Activated T-helper 2 cell treated with anti-CD3 and anti-CD28 coated beads, Interferon-gamma antibody, Interleukin-2, Interleukin-4, amounts not matched to agents 10 μg/mL and 5 μg/mL and 100 μg/mL, durations not matched to agents 14 hours and 24 hours and 36 hours (primary cell): Measurements from ENCODE around the gene KDM2A. TPM values are rescaled to one million over a fixed set of nuclear protein-coding genes. Genes with fewer than 3 reads are reported as not detected.

ENCODE experiments used
- DNase-seq: peaks from one replicate; pipeline ENCODE4 v3.0.0; 2021; ENCODE audit warnings: low spot score
- H3K27ac Mint-ChIP-seq: one replicate; pipeline ENCODE4 v1.8.0; 2021; ENCODE audit warnings: mixed read lengths
- H3K27me3 Mint-ChIP-seq: one replicate; pipeline ENCODE4 v1.8.0; 2021; ENCODE audit warnings: low read depth, mixed read lengths
- H3K36me3 Mint-ChIP-seq: one replicate; pipeline ENCODE4 v1.8.0; 2021; ENCODE audit warnings: low read depth, mixed read lengths
- H3K4me1 Mint-ChIP-seq: one replicate; pipeline ENCODE4 v1.8.0; 2021; ENCODE audit warnings: low read depth, mixed read lengths
- H3K4me3 Mint-ChIP-seq: one replicate; pipeline ENCODE4 v1.8.0; 2021; ENCODE audit warnings: low read depth, mild to moderate bottlenecking, moderate library complexity, mixed read lengths
- H3K9me3 Mint-ChIP-seq: one replicate; pipeline ENCODE4 v1.8.0; 2021; ENCODE audit warnings: mixed read lengths
- intact Hi-C: fragments of 100-400 bp; cut with micrococcal nuclease; formaldehyde crosslinking; loops from one replicate; pipeline ENCODE4 v1.15.1; 2023
- total RNA-seq: library from RNA; stranded (reverse); gene quantifications from 2 replicates; pipeline ENCODE4 v1.2.3, GENCODE V29; 2022

KDM2A gene
- 96.0 and 107 TPM in 2 replicates for total RNA-seq

DNA sequence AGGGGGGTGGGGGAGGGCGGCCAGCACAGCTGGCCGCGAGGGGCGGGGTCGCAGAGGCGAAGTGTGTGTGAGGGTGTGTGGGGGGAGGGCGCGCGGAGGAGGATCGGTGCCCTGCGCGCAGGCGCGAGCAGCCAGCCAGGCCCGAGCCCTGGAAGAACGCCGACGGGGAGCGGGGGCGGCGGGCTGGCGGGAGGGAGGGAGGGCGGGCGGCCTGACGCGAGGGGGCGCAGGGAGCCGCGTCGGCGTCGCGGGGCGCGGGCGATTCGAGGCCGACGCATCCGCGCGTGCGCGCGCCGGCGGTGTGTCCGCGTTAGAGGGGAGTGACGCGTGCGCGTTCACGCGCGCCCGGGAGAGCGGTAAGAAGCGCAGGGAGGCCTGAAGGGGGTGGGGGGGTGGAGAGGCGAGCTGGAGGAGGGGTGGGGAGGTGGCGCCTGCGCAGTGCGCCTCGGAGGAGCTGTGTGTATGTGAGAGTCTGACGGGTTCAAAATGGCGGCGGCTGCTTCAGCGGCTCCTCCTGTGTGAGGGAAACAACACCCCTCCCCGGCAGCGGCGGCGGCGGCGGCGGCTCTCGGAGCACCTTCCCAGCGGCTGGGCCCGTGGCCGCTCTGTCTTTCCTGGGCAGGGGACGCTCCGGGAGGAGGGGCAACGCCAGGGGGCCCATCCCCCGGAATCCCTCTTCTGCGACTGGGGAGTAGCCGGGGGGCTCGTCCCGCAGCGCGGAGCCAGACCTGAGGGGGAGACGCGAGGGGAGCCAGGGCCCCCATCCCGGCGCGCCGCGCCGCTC, at the start of gene KDM2A:
Gene KDM2A (plus strand): TSS at position 463 of the 784 bp plus-strand sequence. CDS start 2,054 bp downstream, outside the sequence.
- Mint-ChIP-seq H3K9me3 (no peaks in the 10 kb centered on the region), H3K27me3 (peaks cover 2% of the 10 kb centered on the region), H3K36me3 (peaks cover 37% of the 10 kb centered on the region), H3K4me3 (peak within 1 kb of the TSS; percentile 99), H3K4me1 (peaks cover 17% of the 10 kb centered on the region), H3K27ac (peak within 1 kb of the TSS; percentile 93)
- DNase-seq = peak; percentile 96
- intact Hi-C loops = loop anchor here (2.0 to 10.0 kb wide), 3 partner anchors 122 to 504 kb away; partner anchors contain the start of gene RBM14

DNA sequence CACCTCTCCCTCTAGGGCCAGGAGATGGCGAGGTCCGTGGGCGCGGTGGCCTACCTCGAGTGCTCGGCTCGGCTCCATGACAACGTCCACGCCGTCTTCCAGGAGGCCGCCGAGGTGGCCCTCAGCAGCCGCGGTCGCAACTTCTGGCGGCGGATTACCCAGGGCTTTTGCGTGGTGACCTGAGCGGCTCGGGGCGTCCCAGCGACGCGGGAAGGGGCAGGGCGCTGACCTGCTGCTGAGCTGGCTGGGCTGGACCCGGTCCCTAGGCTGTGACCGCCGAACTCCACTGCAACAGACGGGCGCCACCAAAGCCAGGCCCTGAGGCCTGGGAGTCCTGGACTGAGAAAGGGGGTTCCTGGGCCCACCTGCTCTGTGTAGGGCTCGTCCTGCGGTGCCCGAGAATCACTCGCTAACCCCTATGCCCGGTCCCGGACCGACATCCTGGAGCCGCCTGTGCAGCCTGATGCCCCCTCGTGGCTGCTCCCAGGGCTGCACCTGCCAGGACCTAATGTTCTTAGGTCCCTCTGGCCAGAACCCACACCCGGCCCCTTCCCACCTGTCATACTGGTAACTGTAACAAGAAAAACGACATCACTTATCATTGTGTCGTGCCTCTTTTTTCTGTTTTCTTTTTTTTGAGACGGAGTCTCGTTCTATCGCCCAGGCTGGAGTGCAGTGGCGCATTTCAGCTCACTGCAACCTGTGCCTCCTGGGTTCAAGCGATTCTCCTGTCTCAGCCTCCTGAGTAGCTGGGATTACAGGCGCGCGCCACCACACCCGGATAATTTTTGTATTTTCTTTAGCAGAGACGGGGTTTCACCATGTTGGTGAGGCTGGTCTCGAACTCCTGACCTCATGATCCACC, 47.4 kb upstream of the KDM2A start:
- intact Hi-C loops = loop anchor here (1.0 kb wide), 1 partner anchor 17 kb away; no protein-coding TSS in a partner anchor

DNA sequence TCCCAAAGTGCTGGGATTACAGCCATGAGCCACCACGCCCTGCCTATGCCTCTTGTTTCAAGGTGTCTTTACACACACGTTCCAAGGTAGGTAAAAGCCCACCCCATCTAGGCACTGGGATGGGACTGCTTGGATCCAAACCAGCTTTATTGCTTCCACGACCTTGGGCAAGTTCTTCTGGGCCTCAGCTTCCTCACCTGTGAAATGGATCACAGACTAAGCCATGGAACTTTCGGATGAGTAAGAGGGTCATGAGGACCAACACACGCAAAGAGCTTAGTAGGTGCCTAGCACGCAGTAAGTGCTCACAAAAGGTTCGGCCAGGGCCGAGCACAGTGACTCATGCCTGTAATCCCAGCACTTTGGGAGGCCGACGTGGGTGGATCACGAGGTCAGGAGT, 46.8 kb upstream of the KDM2A start:
- H3K36me3 Mint-ChIP-seq = no peaks in the 10 kb centered on the region
- DNase-seq = no peak
- H3K9me3 Mint-ChIP-seq = no peaks in the 10 kb centered on the region
- H3K4me1 Mint-ChIP-seq = no peaks in the 10 kb centered on the region
- no peak overlapping the region for H3K4me3 Mint-ChIP-seq
- peaks cover 11% of the 10 kb centered on the region for H3K27me3 Mint-ChIP-seq
- intact Hi-C loops = no loop called here
- H3K27ac Mint-ChIP-seq = no peak overlapping the region

More for the DNA sequence above, 47.4 kb upstream of the KDM2A start:
- Mint-ChIP-seq H3K27me3 (peaks cover 11% of the 10 kb centered on the region), H3K27ac (no peak overlapping the region), H3K36me3 (no peaks in the 10 kb centered on the region), H3K4me1 (no peaks in the 10 kb centered on the region), H3K9me3 (no peaks in the 10 kb centered on the region), H3K4me3 (peak overlapping the region; percentile 37)
- peak; percentile 65 for DNase-seq

DNA sequence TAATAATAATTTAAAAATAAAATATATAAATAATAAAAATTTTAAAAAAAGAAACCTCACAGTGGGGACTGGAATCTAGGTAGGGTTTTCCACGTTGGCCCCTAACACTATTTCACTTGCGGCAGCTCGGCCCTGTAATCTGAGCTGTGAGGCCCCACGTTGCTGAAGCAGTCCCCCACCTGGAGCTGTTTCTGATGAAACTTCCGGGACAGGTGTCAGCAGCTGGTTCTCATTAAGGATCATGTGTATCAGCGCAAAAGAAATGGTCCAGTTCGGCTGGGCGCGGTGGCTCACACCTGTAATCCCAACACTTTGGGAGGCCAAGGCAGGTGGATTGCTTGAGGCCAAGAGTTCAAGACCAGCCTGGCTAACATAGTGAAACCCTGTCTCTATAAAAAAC, 45.2 kb upstream of the KDM2A start:
- Mint-ChIP-seq H3K4me1 (peaks cover 3% of the 10 kb centered on the region), H3K27ac (no peak overlapping the region), H3K27me3 (peaks cover 11% of the 10 kb centered on the region), H3K9me3 (no peaks in the 10 kb centered on the region), H3K4me3 (no peak overlapping the region), H3K36me3 (no peaks in the 10 kb centered on the region)
- DNase-seq = no peak
- intact Hi-C loops = no loop called here

DNA sequence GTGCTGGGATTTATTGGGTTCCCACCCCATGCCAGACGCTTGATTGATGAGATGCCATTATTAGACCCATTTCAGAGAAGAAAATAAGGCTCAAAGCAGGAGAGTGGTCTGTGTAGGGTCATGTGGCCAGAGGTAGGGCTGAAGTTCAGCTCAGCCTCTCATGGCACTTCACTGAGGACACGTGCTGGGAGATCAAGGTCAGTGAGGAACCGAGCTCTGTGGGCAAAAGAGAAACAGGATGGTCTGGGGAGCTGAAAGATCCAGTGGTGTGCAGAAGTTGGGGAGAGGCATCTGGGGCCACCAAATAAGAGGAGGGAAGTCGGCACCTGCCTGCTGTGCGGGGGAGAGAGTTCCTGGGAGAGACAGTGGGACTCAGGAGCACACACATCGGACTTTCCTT, 42.9 kb upstream of the KDM2A start:
- H3K27me3 Mint-ChIP-seq = peaks cover 3% of the 10 kb centered on the region
- no peak overlapping the region for H3K4me3 Mint-ChIP-seq
- no peaks in the 10 kb centered on the region for H3K9me3 Mint-ChIP-seq
- intact Hi-C loops = no loop called here
- H3K4me1 Mint-ChIP-seq = peaks cover 8% of the 10 kb centered on the region
- no peak overlapping the region for H3K27ac Mint-ChIP-seq
- no peak for DNase-seq
- H3K36me3 Mint-ChIP-seq = no peaks in the 10 kb centered on the region

DNA sequence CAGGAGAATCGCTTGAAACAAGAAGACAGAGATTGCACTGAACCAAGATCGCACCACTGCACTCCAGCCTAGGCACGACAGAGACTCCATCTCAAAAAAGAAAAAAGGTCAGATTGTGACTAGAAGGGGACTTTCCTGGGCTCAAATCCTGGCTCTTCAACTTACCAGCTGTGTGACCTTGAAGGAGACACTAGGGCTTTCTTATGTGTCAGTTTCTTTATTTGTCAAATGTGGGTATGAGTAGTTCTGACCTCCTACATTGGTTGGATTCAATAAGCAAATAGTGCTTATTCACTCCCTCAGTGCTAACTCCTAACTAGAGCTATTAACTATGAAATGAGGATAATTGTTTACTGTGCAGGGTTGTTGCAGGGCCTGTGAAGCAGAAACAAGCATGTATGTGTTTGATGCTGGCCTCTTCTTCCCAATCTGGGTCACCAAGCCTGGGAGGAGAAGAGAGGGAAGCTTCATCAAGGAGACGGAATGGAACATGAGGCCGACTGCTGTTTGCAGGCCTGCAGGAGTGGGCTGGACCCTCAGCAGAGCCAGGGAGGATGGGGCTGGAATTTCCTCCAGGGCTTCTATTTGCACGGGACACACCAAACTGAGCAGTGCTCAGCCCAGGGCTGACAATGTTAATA, 39.9 kb upstream of the KDM2A start:
- Mint-ChIP-seq H3K4me3 (no peak overlapping the region), H3K27ac (peak overlapping the region; percentile 33), H3K4me1 (peaks cover 12% of the 10 kb centered on the region), H3K27me3 (peaks cover 5% of the 10 kb centered on the region), H3K9me3 (no peaks in the 10 kb centered on the region), H3K36me3 (no peaks in the 10 kb centered on the region)
- no peak for DNase-seq
- intact Hi-C loops = no loop called here

DNA sequence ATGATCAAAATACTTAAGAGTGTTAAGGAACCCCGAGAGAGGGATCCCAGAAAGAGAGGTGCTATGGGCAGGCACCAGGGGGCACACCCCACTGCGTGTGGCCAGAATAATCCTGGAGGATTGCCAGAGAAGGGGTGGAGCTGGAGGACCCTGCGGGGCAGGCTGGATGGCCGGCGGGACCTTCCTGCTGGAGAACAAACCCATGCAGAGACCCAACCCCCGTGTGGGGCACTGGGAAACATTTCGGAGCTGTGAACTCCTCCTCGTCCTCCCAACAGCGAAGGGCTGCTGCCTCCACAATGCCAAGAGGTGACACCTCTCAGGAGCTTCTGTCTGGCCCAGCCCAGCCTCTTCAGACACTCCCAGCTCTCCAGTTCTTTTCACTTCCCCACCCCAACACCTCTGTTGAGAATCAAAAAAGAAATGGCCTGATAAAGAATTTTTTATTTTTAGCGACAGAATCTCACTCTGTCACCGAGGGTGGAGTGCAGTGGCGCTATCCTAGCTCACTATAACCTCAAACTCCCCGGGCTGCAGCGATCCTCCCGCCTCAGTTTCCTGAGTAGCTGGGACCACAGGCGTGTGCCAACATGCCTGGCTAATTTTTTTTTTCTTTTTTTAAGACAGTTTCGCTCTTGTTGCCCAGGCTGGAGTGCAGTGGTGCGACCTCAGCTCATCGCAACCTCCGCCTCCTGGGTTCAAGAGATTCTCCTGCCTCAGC, 36.8 kb upstream of the KDM2A start:
- DNase-seq = no peak
- Mint-ChIP-seq H3K9me3 (no peaks in the 10 kb centered on the region), H3K27me3 (peaks cover 2% of the 10 kb centered on the region), H3K4me1 (peaks cover 12% of the 10 kb centered on the region), H3K36me3 (no peaks in the 10 kb centered on the region), H3K27ac (peak overlapping the region; percentile 12), H3K4me3 (no peak overlapping the region)
- intact Hi-C loops = loop anchor here (5.0 kb wide), 1 partner anchor 85 kb away; no protein-coding TSS in a partner anchor

DNA sequence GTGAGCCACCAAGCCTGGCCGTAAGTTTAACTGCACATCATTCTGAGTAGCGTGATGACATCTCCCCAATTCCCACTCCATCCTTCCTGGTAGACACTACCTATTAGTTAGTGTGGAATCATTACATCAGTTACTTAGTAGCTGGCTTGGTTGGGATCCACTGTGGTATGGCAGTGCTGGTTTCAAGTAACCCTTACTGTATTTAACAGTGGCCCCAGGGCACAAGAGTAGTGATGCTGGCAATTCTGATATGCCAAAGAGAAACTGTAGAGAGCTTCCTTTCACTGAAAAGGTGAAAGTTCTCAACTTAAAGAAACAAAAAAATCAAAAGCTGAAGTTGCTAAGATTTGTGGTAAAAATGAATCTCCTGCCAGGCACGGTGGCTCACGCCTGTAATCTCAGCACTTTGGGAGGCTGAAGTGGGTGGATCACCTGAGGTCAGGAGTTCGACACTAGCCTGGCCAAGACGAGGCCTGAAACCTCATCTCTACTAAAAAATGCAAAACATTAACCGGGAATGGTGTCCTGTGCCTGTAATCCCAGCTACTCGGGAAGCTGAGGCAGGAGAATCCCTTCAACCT, 35.2 kb upstream of the KDM2A start:
- intact Hi-C loops = loop anchor here (5.0 kb wide), 1 partner anchor 83 kb away; no protein-coding TSS in a partner anchor
- DNase-seq = no peak
- Mint-ChIP-seq H3K9me3 (no peaks in the 10 kb centered on the region), H3K27ac (no peak overlapping the region), H3K36me3 (no peaks in the 10 kb centered on the region), H3K4me1 (peaks cover 10% of the 10 kb centered on the region), H3K27me3 (peaks cover 2% of the 10 kb centered on the region), H3K4me3 (no peak overlapping the region)

DNA sequence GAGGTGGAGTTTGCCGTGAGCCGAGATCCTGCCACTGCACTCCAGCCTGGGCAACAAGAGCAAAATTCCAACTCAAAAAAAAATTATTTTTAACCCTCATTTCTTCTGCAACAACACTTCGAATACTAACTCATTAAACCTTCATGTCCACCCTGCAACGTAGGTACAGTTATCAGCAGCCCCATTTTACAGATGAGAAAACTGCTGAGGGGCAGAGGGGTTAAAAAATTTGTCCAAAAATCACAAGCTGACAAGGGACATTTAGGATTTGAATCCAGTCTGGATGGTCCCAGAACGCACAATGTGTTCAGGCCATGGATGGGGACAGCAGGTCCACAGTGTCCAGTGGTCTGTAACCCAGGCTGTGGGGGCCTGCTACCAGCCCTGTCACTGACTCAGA, 33.4 kb upstream of the KDM2A start:
- no peaks in the 10 kb centered on the region for H3K36me3 Mint-ChIP-seq
- H3K4me1 Mint-ChIP-seq = peaks cover 4% of the 10 kb centered on the region
- H3K9me3 Mint-ChIP-seq = no peaks in the 10 kb centered on the region
- peaks cover 2% of the 10 kb centered on the region for H3K27me3 Mint-ChIP-seq
- no peak overlapping the region for H3K4me3 Mint-ChIP-seq
- intact Hi-C loops = no loop called here
- no peak overlapping the region for H3K27ac Mint-ChIP-seq
- DNase-seq = no peak

DNA sequence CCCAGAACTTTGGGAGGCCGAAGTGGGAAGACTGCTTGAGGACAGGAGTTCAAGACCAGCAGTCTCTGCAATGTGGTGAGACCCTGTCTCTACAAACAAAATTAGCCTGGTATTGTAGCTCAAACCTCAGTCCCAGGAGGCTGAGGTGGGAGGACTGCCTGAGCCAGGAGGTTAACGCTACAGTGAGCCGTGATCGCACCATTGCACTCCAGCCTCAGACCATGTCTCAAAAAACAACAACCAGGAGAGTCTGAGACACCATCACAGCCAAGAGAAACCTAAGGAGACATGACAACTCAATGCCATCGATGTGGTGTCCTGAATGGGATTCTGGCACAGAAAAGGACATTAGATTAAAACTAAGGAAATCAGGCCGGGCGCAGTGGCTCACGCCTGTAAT, 28.3 kb upstream of the KDM2A start:
- no peaks in the 10 kb centered on the region for H3K4me1 Mint-ChIP-seq
- no peaks in the 10 kb centered on the region for H3K36me3 Mint-ChIP-seq
- no peak overlapping the region for H3K27ac Mint-ChIP-seq
- no peak overlapping the region for H3K4me3 Mint-ChIP-seq
- H3K9me3 Mint-ChIP-seq = no peaks in the 10 kb centered on the region
- DNase-seq = no peak
- intact Hi-C loops = no loop called here
- no peaks in the 10 kb centered on the region for H3K27me3 Mint-ChIP-seq

DNA sequence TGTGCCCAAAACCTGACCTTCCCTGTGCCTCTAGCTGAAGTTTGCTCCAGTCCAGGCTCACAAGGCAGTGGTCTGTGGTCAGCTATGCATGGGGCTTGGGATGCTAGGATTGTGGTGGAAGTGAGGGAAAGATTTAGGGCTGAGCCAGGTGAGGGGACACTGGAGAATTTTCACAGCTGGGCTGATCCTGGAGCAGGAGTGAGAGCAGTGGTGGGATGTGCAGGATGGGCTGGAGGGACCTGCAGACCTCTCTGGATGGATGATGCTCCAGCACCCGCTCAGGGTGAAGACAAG, 23.9 kb upstream of the KDM2A start:
- H3K27ac Mint-ChIP-seq = no peak overlapping the region
- no peak overlapping the region for H3K4me3 Mint-ChIP-seq
- intact Hi-C loops = no loop called here
- peaks cover 5% of the 10 kb centered on the region for H3K4me1 Mint-ChIP-seq
- no peaks in the 10 kb centered on the region for H3K27me3 Mint-ChIP-seq
- H3K9me3 Mint-ChIP-seq = no peaks in the 10 kb centered on the region
- no peak for DNase-seq
- no peaks in the 10 kb centered on the region for H3K36me3 Mint-ChIP-seq

DNA sequence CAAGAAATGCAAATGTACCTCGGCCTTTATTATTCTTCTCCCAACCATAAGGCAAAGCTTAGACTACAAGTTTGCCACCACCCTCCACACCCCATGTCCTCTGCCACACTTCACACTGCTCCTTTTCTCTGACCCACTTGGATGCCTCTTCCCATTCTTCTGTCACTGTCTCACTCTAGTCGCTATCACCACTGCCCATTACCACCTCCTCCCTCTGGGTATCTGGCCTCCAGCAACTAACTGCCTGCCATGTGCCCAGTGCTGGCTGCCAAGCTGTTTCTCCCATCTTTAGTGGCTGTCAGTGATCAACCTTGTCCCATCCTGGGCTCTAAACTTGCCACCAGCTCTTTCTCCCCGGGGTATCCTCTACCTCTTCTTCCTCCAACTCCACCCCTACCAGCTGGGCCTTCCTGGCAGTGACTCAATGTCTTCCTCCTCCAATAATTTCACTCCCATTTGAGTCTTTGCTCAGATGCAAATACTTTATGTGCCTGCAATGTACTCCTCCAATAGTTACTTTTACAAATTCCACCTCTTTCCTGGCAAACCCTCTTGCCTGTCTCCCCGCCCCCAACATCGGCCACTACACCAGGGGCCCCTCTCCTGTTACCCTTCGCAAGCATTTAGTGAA, 20.1 kb upstream of the KDM2A start:
- Mint-ChIP-seq H3K36me3 (no peaks in the 10 kb centered on the region), H3K4me3 (no peak overlapping the region), H3K27me3 (no peaks in the 10 kb centered on the region), H3K9me3 (no peaks in the 10 kb centered on the region), H3K27ac (no peak overlapping the region), H3K4me1 (peaks cover 16% of the 10 kb centered on the region)
- no peak for DNase-seq
- intact Hi-C loops = no loop called here
